IPS DF 19.7 (cell line): Measurements from ENCODE around the gene ZNF48.
A peak's percentile ranks its signal among the peaks of the same experiment; 100 is the strongest.

Experiments
- DNase-seq: peaks from one replicate; pipeline ENCODE4 v3.0.0-alpha.2; 2013; ENCODE audit warnings: low read depth, low spot score

Gene ZNF48

GRCh38 chr16:30407102-30407803 is 12.0 kb downstream of the ZNF48 start, which contains the start of gene ZNF771:
ZNF771 (plus strand) TSS chr16:30407606; CDS start chr16:30408054, 448 bp downstream.
- DNase-seq, result no peak

DNA sequence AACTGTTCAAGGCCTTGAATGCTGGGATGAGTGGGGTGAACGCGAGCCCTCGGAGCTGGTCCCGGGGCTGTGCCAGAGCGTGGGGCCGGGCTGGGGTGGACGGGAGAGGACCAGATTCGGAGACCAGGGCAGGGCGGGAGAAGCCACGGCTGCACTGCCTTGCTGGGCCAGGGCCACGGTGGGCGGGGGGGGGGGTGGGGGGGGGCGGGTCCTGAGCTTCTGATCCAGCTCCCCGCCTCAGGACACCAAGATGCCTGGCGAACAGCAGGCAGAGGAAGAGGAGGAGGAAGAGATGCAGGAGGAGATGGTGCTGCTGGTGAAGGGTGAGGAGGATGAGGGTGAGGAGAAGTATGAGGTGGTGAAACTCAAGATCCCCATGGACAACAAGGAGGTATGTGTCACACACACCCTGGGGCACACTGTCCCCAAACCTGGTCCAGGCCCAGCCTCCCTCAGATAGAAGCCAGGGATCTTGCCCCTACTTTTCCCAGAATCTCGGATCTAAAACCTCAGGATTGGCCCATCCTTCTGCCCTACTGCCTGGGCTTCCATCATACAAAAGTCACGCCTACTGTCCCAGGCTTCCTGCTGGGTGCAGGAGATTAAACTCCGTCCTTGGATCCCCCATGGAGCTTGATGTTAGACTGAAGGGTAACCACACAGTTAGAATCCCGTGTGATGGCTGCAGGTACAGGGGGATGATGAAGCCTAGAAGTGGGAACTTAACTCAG is 12.7 kb downstream of the ZNF48 start:
- no peak for DNase-seq

GRCh38 chr16:30409125-30410060 is 14.2 kb downstream of the ZNF48 start:
- DNase-seq, result no peak

DNA sequence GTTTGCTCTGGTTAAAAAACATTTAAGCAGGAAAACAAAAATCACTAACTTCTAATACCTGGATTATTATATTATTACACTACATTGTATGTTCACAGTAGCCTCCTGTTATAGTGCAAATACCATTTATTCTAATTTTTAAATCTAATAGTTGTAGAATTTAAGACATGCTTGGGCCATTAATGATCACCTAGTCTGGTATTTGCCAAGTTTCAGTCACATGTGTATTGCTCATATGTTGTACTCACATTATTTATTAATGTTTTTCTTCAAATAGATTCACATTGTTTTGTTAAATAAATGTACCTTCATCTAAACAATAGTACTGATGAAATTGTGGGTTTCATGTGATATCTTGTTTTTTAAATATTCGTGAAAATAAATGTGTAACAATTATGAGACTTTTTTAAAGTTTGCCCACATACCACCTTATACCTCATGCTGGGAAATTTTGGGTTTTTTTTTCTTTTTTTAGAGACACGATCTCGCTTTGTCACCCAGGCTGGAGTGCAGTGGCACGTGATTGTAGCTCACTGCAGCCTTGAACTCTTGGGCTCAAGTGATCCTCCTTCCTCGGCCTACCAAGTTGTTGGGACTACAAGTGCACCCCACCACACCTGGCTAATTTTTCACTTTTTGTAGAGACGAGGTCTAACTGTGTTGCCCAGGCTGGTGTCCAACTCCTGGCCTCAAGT is 18.0 kb downstream of the ZNF48 start:
- DNase-seq, result no peak

- DNase-seq, result no peak
Measured at GRCh38 chr16:30414159-30414558, 18.9 kb downstream of the ZNF48 start.

DNA sequence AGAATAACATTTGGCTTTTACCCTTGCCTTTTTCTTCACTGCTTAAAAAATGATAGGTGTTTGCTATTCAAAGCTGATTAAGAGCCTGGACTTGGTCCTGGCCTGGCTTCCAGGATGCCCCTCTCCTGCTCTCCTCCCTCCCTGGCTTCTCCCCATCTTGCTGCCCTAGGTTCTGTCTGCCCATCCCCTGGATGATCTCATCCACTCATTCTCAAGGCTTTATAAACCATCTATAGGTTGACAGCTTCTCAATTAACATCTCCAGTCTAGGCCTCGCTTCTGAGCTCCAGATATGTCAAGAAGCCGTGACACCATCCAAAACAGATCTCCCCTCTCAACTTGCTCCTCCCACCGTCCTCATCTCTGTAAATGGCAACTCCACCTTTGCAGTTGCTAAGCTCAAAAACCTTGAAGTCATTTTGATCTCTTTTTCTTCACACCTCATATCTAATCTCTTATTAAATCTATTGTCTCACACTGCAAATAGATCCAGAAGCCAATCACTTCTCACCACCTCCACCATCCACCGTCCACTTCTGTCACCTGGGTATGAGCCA is 20.9 kb downstream of the ZNF48 start:
- no peak for DNase-seq

- no peak for DNase-seq
Measured at GRCh38 chr16:30416624-30417528, 21.7 kb downstream of the ZNF48 start.

GRCh38 chr16:30417529-30418349 is 22.5 kb downstream of the ZNF48 start:
- DNase-seq, result peak; percentile 90

- no peak for DNase-seq
Measured at GRCh38 chr16:30418350-30419181, 23.3 kb downstream of the ZNF48 start.

DNA sequence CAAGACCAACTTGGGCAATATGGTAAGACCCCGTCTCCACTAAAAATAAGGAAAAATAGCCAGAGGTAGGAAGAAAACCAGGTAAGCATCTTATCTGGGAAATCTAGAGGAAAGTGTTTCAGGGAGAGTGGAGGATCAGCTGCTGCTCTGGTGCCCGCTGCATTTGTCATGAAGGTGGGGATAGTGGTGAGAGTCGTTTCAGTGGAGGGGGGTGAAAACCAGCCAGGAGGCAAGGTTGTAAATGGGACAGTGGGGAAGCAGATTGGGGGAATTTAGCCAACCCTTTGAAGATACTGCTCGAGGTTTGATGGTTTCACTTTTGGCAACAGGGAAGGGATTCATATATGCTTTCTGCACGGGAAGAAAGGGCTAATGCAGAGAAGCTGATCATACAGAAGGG is 25.8 kb downstream of the ZNF48 start:
- no peak for DNase-seq

DNA sequence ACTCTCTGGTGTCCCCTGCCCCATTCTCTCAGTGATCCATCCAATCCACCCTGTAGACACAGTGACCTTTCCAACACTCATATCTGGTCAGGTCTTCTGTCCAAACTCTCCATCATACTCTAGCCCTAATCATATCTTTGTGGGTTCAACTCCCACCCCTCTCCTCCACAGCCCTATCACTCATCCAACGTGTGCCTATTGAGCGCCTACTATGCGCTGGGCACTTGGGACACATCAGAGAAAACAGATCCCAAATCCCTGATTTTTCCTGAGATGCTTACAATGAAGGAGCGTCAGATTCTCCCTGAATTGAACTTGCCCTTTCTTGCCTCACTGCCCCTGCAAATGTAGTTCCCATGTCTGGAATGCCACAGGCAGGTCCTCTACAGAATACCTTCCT is 32.8 kb downstream of the ZNF48 start:
- no peak for DNase-seq

DNA sequence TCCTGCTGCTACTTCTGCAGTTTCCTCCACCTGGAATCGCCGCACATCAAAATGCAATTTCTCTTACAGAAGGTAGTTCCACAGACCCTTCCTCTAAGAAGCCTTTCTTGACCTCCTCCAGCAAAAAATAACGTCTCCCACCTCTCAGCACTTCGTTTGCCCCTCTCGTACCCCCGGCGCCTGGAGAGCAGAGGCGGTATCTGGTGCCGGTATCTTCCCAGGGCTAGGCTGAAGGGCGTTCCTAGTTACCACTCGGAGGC is 34.1 kb downstream of the ZNF48 start:
- no peak for DNase-seq

- DNase-seq, result peak; percentile 99
Measured at GRCh38 chr16:30429678-30430427, 34.6 kb downstream of the ZNF48 start, which contains the start of gene DCTPP1. DCTPP1 (minus strand) TSS chr16:30430030; CDS start chr16:30429980, 50 bp downstream.

DNA sequence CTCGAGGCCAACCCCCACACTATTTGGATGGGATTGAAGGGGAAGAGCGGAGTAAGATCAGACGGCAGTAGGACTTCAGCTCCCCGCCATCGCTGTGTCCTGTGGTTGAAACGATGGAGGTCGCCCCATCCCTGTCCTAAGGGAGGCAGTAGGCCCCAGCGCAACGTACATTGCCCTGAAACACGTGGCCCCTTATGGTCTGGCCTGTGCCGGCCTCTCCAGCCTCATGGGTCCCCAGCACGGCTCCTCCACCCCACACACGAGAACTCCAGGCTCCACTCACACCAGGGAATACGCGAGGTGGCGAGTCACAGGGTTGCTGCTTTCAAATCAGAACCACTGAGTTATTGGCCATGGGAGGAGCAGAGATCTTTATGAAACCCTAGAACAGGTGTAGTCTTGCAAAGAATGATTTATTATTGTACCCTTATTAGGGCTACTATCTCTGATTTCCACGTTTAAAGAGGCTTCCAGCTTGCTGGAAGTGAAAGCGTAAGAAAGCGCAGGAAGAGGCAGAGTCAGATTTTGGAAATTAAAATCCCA is 35.3 kb downstream of the ZNF48 start:
- no peak for DNase-seq

DNA sequence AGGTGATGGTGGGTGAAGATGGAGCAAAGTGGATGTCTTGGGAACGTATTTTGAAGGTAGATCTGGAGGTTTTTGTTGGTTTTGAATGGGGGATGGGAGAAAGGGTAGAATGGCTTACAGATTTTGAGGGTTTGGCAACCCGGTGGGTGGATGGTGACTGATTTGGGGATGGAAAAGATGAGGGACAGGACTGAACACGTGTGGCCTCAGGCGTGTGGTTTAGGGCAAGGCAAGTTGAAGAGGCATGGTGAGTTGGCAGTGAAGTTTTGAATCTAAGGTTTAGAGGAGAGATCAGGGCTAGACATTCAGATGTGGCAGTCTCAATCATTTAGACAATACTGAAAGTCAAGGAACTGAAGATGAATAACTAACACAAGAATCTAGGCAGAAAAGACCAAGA is 39.6 kb downstream of the ZNF48 start:
- no peak for DNase-seq

GRCh38 chr16:30437511-30438046 is 42.4 kb downstream of the ZNF48 start:
- no peak for DNase-seq

GRCh38 chr16:30438835-30439234 is 43.6 kb downstream of the ZNF48 start:
- DNase-seq, result no peak
